Natural killer cell (primary cell): ENCODE measurements around the gene ZNF605. TPM values are rescaled to one million over a fixed set of nuclear protein-coding genes. Genes with fewer than 3 reads are reported as not detected.
A peak's percentile ranks its signal among the peaks of the same experiment; 100 is the strongest.
"Not testable (repeated sequence)": the region's sequence is repeated elsewhere in the genome, so short reads cannot be mapped to it uniquely, and the experiment has no call there.

ENCODE experiments used
- ATAC-seq, 3 donors: fragments of 150-1000 bp in 2 of 3; fragments of 200-7000 bp in 1 of 3; cut with Tn5 transposase; 1 replicate in 1 of 3; 2 replicates in 2 of 3; pipeline ENCODE4 v1.10.0; 2021; ENCODE audit warnings: mild to moderate bottlenecking in 2 of 3, moderate library complexity in 2 of 3
- DNase-seq, 2 donors: peaks; one replicate each; pipeline versions ENCODE4 v3.0.0 to v3.0.0-alpha.2; 2013 to 2021; ENCODE audit warnings: mixed read lengths in 1 of 2
- H3K27ac ChIP-seq: one replicate; pipeline ENCODE4 v1.5.1; 2013; ENCODE audit warnings: mild to moderate bottlenecking, low read length
- H3K27me3 ChIP-seq: one replicate; pipeline ENCODE4 v1.6.1; 2013; ENCODE audit warnings: low read length; ENCODE audit not compliant: control insufficient read depth, insufficient read depth
- H3K36me3 ChIP-seq: one replicate; pipeline ENCODE4 v1.6.1; 2013; ENCODE audit warnings: low read length; ENCODE audit not compliant: control insufficient read depth, insufficient read depth
- H3K4me1 ChIP-seq: one replicate; pipeline ENCODE4 v1.6.1; 2013; ENCODE audit warnings: low read length; ENCODE audit not compliant: control insufficient read depth, insufficient read depth
- H3K4me3 ChIP-seq: one replicate; pipeline ENCODE4 v1.5.1; 2013; ENCODE audit warnings: low read length
- H3K9me3 ChIP-seq: one replicate; pipeline ENCODE4 v1.6.1; 2013; ENCODE audit warnings: low read length; ENCODE audit not compliant: control insufficient read depth, insufficient read depth
- H3K27ac Mint-ChIP-seq, 2 donors: one replicate each; pipeline ENCODE4 v1.8.0; 2022; ENCODE audit warnings: mild to moderate bottlenecking in 2 of 2, mixed read lengths in 2 of 2, moderate library complexity in 1 of 2
- H3K27me3 Mint-ChIP-seq, 2 donors: one replicate each; pipeline ENCODE4 v1.8.0; 2022; ENCODE audit warnings: low read depth in 2 of 2, mixed read lengths in 2 of 2
- H3K36me3 Mint-ChIP-seq: one replicate; pipeline ENCODE4 v1.8.0; 2022; ENCODE audit warnings: mixed read lengths
- H3K4me1 Mint-ChIP-seq, 2 donors: one replicate each; pipeline ENCODE4 v1.8.0; 2022; ENCODE audit warnings: mixed read lengths in 2 of 2
- H3K4me3 Mint-ChIP-seq: one replicate; pipeline ENCODE4 v1.8.0; 2022; ENCODE audit warnings: mild to moderate bottlenecking, moderate library complexity, mixed read lengths
- H3K9me3 Mint-ChIP-seq, 2 donors: one replicate each; pipeline ENCODE4 v1.8.0; 2022; ENCODE audit warnings: mixed read lengths in 2 of 2
- WGBS: methylation state at CpG from one replicate; pipeline ENCODE4 v1.1.7; 2013; ENCODE audit warnings: missing lambda C conversion rate; ENCODE audit not compliant: insufficient coverage; 5-methylcytosine and 5-hydroxymethylcytosine counted together
- intact Hi-C: fragments of 100-400 bp; cut with micrococcal nuclease; formaldehyde crosslinking; loops from one replicate; pipeline ENCODE4 v1.14.2; 2022
- total RNA-seq, 4 donors: library from RNA; stranded (reverse); fragments of 120-200 nt in 1 of 4; gene quantifications; one replicate each; pipeline versions ENCODE4 v1.2.3 to v1.2.4, GENCODE V29; 2013 to 2022
- TF ChIP-seq, protein P1 (sequence below): fragments of 200-600 bp; IDR thresholded peaks from one replicate; pipeline ENCODE4 v1.8.0; 2022; ENCODE audit warnings: antibody characterized with exemption

ZNF605 gene
- total RNA-seq, 3 donors from 2014 or later (not counting 1 experiment from before 2014, with no cell fraction given), result 6.0 to 15.8 (median 7.6) TPM

DNA sequence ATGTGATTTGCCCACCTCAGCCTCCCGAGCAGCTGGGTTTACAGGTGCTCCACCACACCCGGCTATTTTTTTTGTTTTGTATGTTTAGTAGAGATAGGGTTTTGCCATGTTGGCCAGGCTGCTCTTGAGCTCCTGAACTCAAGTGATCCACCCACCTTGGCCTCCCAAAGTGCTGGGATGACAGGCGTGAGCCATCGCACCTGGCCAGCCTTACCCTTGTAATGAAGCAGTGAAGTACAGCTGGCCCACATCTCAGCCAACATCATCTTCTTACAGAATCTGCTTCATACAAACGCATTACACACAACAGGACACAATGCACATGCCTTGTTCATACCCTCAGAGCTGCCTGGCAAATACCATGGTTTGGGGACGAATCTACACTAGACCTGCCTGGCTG lies 37.4 kb downstream of the ZNF605 start:
- no peaks in the 10 kb centered on the region for H3K27me3 Mint-ChIP-seq
- peaks cover 10 to 30% of the 10 kb centered on the region in 2 donors for H3K9me3 Mint-ChIP-seq

DNA sequence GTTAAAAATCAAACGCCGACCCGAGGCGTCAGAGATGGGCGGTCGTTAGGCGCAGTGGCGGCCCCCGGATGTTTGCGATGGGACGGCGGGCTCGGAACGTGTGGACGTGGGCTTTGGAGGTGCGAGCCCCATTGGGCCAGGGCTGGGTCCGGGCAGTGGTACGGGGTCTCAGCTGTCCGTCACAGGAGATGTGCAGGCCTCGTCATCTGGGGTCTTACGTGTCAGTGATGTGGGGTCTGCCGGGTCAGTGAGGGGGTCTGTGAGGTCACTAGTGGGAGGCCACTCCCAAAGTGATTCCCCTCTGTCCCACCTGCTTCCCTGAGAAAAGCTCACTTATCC lies 47.1 kb downstream of the ZNF605 start:
- no peak for DNase-seq

More for the DNA sequence above, 37.4 kb downstream of the ZNF605 start:
- Histone ChIP-seq H3K4me1 (no peaks in the 10 kb centered on the region), H3K27ac (no peak overlapping the region), H3K27me3 (no peaks in the 10 kb centered on the region), H3K9me3 (peaks cover 68% of the 10 kb centered on the region), H3K4me3 (no peak overlapping the region), H3K36me3 (no peaks in the 10 kb centered on the region)
- no peak overlapping the region for H3K27ac Mint-ChIP-seq
- no peak overlapping the region for H3K4me3 Mint-ChIP-seq
- TF ChIP-seq, protein P1, sequence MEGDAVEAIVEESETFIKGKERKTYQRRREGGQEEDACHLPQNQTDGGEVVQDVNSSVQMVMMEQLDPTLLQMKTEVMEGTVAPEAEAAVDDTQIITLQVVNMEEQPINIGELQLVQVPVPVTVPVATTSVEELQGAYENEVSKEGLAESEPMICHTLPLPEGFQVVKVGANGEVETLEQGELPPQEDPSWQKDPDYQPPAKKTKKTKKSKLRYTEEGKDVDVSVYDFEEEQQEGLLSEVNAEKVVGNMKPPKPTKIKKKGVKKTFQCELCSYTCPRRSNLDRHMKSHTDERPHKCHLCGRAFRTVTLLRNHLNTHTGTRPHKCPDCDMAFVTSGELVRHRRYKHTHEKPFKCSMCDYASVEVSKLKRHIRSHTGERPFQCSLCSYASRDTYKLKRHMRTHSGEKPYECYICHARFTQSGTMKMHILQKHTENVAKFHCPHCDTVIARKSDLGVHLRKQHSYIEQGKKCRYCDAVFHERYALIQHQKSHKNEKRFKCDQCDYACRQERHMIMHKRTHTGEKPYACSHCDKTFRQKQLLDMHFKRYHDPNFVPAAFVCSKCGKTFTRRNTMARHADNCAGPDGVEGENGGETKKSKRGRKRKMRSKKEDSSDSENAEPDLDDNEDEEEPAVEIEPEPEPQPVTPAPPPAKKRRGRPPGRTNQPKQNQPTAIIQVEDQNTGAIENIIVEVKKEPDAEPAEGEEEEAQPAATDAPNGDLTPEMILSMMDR, result no peak
- intact Hi-C loops, result no loop called here
- ATAC-seq (no peak), DNase-seq (no peak)
- no peaks in the 10 kb centered on the region for H3K4me1 Mint-ChIP-seq
- WGBS, result 98% methylated on average over 6 of the region's 6 CpGs
- peaks cover 45% of the 10 kb centered on the region for H3K36me3 Mint-ChIP-seq

GRCh38 chr12:132908145-132909029 lies 47.7 kb downstream of the ZNF605 start:
- Histone ChIP-seq H3K27ac (peak overlapping the region; percentile 89), H3K4me1 (peaks cover 22% of the 10 kb centered on the region), H3K9me3 (peaks cover 17% of the 10 kb centered on the region), H3K27me3 (peaks cover 8% of the 10 kb centered on the region), H3K4me3 (peak overlapping the region; percentile 68), H3K36me3 (no peaks in the 10 kb centered on the region)
- peak; percentile 88 to 98 for DNase-seq
- Mint-ChIP-seq H3K4me1 (peaks cover 0 to 14% of the 10 kb centered on the region in 2 donors), H3K9me3 (peaks cover 4 to 5% of the 10 kb centered on the region in 2 donors), H3K4me3 (peak overlapping the region; percentile 85), H3K27me3 (peaks cover 0 to 10% of the 10 kb centered on the region in 2 donors), H3K36me3 (peaks cover 7% of the 10 kb centered on the region), H3K27ac (peak overlapping the region; percentile 83 to 96)
- TF ChIP-seq, protein P1, result no peak
- intact Hi-C loops, result loop anchor here (1.0 to 2.0 kb wide), 4 partner anchors 20 to 273 kb away; partner anchors contain the start of genes ZNF140, ZNF268 and ZNF605
- under 1% methylated on average over 85 of the region's 85 CpGs for WGBS
- peak; percentile 86 to 93 (median 90) for ATAC-seq

More for the DNA sequence above, 47.1 kb downstream of the ZNF605 start:
- intact Hi-C loops, result loop anchor here (2.0 kb wide), 1 partner anchor 48 kb away; the partner anchor contains the start of gene ZNF605
- Histone ChIP-seq H3K27me3 (peaks cover 8% of the 10 kb centered on the region), H3K4me1 (peaks cover 22% of the 10 kb centered on the region), H3K4me3 (peak overlapping the region; percentile 68), H3K27ac (peak overlapping the region; percentile 89), H3K36me3 (no peaks in the 10 kb centered on the region), H3K9me3 (peaks cover 17% of the 10 kb centered on the region)
- H3K27me3 Mint-ChIP-seq, result peaks cover 0 to 10% of the 10 kb centered on the region in 2 donors
- 2% methylated on average over 21 of the region's 22 CpGs for WGBS
- peak overlapping the region; percentile 85 for H3K4me3 Mint-ChIP-seq
- peaks cover 13% of the 10 kb centered on the region for H3K36me3 Mint-ChIP-seq
- H3K9me3 Mint-ChIP-seq, result peaks cover 4 to 7% of the 10 kb centered on the region in 2 donors
- H3K27ac Mint-ChIP-seq, result peak overlapping the region; percentile 83 to 96
- peaks cover 0 to 14% of the 10 kb centered on the region in 2 donors for H3K4me1 Mint-ChIP-seq
- ATAC-seq, result no peak
- TF ChIP-seq, protein P1, result no peak

- Mint-ChIP-seq H3K4me1 (peaks cover 0 to 14% of the 10 kb centered on the region in 2 donors), H3K4me3 (peak overlapping the region; percentile 85), H3K27ac (peak overlapping the region; percentile 83 to 96)
- intact Hi-C loops, result loop anchor here (1.0 to 2.0 kb wide), 4 partner anchors 19 to 274 kb away; partner anchors contain the start of genes ZNF140, ZNF268 and ZNF605
- H3K9me3 Mint-ChIP-seq, H3K36me3 Mint-ChIP-seq, DNase-seq, H3K36me3 ChIP-seq, H3K27me3 ChIP-seq, ATAC-seq, H3K27me3 Mint-ChIP-seq: not testable (repeated sequence)
- Histone ChIP-seq H3K9me3 (peaks cover 17% of the 10 kb centered on the region), H3K4me3 (peak overlapping the region; percentile 68), H3K27ac (peak overlapping the region; percentile 12), H3K4me1 (peaks cover 22% of the 10 kb centered on the region)
- 13% methylated on average over 21 of the region's 23 CpGs for WGBS
Measured at GRCh38 chr12:132907789-132908144, 48.3 kb downstream of the ZNF605 start.
